GM20000 (cell line): ENCODE results near the gene PKD1.

Experiments
- DNase-seq: peaks from one replicate; pipeline ENCODE4 v3.0.0; 2012; ENCODE audit warnings: low spot score
- TF ChIP-seq, protein P1 (sequence below): IDR thresholded peaks from 2 replicates; pipeline ENCODE4 v1.5.1; 2012; ENCODE audit warnings: mild to moderate bottlenecking, control low read depth; ENCODE audit errors: extremely low read depth, missing control alignments

PKD1 gene

DNA sequence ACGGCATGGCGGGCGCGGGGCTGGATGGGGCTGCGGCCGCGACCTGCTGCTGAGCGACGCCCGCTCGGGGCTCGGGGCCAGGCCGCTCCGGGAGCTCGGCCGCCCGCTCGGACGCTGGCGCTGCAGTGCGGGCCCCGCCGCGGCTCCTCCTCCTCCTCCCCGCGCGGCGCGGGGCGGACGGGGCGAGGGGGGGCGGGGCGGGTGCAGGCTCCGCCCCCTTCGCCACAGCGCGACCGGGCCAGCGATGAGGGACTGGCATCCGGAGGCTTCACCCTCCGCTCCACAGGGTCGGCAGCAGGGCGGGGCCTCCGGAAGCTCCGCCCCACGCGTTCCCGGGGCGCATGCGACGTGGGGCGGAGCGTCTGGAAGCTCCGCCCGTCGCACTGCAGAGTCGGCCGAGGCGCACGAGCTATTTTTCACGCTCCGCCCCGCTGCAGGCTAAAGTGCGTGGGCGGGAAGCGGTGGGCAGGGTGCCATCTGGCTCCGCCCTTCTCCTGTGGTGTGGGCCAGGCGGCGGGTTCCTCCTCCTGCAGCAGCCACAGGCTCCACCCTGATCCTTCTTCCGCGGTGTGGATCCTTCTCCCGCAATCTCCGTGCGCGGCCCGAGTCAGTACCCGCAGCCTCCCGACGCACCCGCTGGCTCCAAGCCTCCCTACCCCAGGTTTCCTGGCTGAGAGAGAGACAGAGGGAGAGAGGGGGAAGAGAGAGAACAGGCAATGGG lies at the start of gene PKD1:
TSS of gene PKD1 (minus strand) at position 129 of the 721 bp plus-strand sequence. CDS start 209 bp downstream, outside the sequence.
- DNase-seq: peak; percentile 45

DNA sequence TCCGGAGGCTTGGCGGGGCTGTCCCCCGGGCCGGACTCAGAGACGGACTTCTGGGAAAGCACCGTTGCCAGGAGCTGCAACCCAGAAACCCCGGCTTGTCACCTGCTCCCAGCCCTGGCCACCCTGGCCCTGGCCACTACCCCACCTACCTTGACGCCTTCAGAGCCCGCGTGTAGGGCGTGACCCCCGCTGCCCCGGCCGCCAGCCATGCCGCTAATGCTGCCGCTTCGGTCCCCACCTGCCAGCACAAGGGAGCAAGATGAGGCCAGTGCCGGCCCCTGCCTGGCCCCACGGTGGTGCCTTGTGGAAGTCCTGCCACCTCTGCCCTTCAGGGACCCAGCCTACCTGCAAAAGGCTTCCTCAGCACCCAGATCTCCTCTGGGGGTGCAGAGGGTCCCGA lies 49.3 kb upstream of the PKD1 start:
- TF ChIP-seq, protein P1, sequence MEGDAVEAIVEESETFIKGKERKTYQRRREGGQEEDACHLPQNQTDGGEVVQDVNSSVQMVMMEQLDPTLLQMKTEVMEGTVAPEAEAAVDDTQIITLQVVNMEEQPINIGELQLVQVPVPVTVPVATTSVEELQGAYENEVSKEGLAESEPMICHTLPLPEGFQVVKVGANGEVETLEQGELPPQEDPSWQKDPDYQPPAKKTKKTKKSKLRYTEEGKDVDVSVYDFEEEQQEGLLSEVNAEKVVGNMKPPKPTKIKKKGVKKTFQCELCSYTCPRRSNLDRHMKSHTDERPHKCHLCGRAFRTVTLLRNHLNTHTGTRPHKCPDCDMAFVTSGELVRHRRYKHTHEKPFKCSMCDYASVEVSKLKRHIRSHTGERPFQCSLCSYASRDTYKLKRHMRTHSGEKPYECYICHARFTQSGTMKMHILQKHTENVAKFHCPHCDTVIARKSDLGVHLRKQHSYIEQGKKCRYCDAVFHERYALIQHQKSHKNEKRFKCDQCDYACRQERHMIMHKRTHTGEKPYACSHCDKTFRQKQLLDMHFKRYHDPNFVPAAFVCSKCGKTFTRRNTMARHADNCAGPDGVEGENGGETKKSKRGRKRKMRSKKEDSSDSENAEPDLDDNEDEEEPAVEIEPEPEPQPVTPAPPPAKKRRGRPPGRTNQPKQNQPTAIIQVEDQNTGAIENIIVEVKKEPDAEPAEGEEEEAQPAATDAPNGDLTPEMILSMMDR: no peak
- DNase-seq: no peak

DNA sequence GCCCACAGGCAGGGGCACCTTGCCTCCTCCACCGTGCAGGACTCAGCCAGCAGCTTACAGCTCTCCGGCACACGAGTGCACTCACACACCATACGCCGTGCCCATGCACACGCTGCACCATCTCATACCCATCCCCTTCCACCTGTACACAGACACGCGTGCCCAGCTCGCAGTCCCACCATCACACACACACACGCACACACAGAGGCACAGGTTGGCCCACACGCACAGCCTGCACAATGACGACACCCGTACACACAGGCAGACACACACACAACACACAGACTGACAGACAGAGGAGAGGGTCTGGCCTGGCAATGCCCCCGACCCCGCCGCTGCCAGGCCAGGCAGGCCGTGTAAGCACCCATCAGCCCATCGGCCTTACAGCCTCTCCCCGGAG lies 48.6 kb upstream of the PKD1 start:
- TF ChIP-seq, protein P1: no peak
- DNase-seq: no peak

DNA sequence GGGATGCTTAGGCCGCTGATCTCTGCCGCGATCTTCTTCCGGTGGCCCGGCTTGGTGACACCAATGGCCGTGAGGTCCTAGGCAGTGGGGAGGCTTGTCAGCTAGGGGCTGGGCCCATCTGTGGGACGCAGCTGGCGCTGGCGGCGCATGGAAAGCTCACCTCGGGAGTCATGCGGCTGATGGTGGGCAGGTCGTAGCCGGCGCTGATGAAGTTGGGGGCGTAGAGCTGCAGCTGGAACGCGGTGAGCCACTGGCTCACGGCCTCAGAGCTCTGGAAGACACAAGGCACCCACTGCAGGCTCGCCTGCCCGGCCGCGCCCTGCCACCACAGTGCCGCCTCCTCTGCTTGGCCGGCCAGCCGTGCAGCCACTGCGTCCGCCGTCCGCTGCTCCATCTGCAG lies 48.0 kb upstream of the PKD1 start:
- no peak for DNase-seq
- TF ChIP-seq, protein P1: no peak

DNA sequence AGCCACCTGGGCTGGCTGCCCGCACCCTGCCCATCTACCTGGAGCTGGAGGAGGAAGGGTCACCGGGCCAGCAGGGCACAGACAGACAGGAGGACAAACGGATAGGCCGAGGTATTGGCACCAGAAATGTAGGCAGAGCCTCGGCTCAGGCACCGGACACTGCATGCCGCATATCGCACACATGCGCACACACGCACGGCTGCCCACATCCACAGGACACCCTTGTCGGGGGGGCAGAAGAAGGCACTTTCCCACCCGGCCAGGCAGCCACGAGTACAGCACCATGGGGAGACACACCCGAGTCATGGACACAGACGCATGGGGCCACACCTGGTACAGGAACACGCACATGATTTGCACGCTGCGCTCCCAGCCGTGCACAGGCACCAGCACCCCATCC lies 46.3 kb upstream of the PKD1 start:
- no peak for DNase-seq
- TF ChIP-seq, protein P1: no peak

DNA sequence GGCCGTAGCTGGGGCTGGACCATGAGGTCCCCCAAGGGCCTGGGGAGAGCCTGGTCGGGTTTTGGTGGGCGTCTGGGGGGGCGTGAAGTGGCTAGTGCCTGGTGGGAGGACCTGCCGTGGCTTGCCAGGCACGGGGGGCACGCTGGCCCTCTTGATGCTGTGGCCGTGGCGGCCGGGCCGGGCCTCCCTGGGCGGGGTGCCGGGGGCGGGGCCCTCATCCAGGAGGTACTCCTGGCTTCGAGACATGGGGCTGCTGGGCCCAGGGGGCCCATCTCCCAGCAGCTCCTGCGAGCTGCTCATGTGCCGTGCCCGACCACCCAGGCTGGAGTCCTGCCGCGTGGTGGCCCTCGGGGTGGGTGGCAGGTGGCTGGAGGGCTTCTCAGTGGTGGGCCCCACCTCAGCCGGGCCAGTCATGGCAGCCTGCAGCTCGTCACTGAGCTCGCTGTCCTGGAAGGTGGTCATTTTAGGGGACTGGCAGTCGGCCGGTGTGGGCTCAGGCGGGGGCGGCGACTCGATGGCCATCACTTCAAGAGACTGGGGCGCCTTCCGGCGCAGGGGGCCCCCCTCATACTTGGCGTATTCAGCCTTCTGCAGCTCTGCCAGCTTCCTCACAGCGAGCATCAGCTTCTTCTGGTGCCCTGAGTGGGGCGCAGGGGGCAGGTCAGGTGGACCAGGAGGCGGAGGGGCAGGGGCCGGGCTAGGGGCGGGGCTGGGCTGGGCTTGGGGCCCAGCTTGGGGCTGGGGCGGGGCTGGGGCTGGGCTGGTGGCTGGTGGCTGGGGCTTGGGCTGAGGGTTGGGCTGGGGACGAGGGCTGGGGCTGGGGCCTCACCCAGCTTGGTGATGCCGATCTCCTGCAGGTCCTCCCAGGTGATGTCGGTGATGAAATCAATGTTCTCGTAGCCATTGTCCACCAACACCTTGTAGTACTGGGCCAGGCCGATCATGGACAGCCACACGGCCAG lies 45.5 kb upstream of the PKD1 start:
- no peak for DNase-seq
- TF ChIP-seq, protein P1: no peak

DNA sequence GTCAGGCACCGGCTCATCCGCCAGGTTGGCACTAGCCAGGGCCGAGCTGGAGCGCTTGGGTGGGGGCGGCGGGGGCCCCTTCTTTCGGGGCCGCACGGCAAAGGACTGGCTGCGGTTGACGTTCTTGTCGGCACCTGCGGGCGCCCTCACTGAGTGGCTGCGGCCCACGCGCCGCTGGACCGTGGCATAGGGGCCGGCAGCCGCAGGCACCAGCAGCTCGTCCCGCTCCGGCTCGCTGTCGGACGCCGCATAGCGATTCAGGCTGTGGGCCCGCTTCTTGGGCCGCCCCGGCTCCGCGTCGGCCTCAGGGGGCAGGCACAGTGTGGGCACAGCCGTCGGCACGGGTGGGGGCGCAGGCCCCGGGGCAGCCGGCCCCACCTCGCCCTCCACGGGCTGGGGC lies 44.8 kb upstream of the PKD1 start:
- TF ChIP-seq, protein P1: no peak
- DNase-seq: no peak
